Activated naive CD8-positive, alpha-beta T cell treated with anti-CD3 and anti-CD28 coated beads for 36 hours (primary cell): Measurements from ENCODE around the gene RTN4R. TPM values are rescaled to one million over a fixed set of nuclear protein-coding genes. Genes with fewer than 3 reads are reported as not detected.

Source experiments
- DNase-seq: peaks from one replicate; pipeline ENCODE4 v3.0.0; 2021
- H3K27ac Mint-ChIP-seq: one replicate; pipeline ENCODE4 v1.8.0; 2022; ENCODE audit warnings: mild to moderate bottlenecking, moderate library complexity, mixed read lengths
- H3K27me3 Mint-ChIP-seq: one replicate; pipeline ENCODE4 v1.8.0; 2022; ENCODE audit warnings: mild to moderate bottlenecking, mixed read lengths
- H3K36me3 Mint-ChIP-seq: one replicate; pipeline ENCODE4 v1.8.0; 2021; ENCODE audit warnings: mild to moderate bottlenecking, mixed read lengths
- H3K4me1 Mint-ChIP-seq: one replicate; pipeline ENCODE4 v1.8.0; 2021; ENCODE audit warnings: mixed read lengths
- H3K4me3 Mint-ChIP-seq: one replicate; pipeline ENCODE4 v1.8.0; 2022; ENCODE audit warnings: mild to moderate bottlenecking, moderate library complexity, mixed read lengths
- H3K9me3 Mint-ChIP-seq: one replicate; pipeline ENCODE4 v1.8.0; 2022; ENCODE audit warnings: mixed read lengths
- total RNA-seq, 2 experiments: library from RNA; stranded (reverse); gene quantifications; one replicate each; pipeline ENCODE4 v1.2.3, GENCODE V29; 2021

Gene RTN4R
- total RNA-seq, 2 experiments from 2014 or later: 3.2 to 3.5 TPM

DNA sequence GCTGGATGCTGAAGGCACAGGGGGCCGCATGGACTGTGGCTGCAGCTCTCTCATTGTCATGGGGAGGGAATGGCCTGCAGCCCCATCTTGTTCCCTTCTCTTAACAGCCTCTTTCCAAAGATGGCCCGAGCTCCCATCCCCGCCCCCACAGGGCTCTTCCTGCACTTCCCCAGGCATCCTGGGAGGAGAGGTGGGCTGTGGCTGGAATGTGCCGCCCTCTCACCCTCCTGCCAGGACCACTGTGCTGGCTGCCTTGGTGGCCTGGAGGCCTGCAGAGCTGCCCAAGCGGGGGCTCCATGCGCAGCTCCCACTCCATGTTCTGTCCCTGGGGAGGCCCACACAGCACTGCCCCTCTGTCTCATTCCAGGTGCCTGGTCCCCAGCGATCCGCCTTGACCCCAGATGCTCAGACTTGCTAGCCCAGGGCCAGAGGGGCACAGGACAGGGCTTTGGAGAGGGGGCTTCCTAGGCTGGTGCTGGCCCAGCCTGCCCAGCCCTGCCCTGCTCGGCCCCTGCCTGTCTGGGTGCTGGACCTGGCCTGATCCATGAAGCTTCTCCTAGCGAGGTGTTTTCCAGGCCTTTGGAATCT lies 56.6 kb downstream of the RTN4R start:
- Mint-ChIP-seq H3K36me3 (no peaks in the 10 kb centered on the region), H3K9me3 (no peaks in the 10 kb centered on the region), H3K27ac (no peak overlapping the region), H3K4me3 (no peak overlapping the region), H3K4me1 (peaks cover 10% of the 10 kb centered on the region), H3K27me3 (no peaks in the 10 kb centered on the region)
- DNase-seq: no peak

DNA sequence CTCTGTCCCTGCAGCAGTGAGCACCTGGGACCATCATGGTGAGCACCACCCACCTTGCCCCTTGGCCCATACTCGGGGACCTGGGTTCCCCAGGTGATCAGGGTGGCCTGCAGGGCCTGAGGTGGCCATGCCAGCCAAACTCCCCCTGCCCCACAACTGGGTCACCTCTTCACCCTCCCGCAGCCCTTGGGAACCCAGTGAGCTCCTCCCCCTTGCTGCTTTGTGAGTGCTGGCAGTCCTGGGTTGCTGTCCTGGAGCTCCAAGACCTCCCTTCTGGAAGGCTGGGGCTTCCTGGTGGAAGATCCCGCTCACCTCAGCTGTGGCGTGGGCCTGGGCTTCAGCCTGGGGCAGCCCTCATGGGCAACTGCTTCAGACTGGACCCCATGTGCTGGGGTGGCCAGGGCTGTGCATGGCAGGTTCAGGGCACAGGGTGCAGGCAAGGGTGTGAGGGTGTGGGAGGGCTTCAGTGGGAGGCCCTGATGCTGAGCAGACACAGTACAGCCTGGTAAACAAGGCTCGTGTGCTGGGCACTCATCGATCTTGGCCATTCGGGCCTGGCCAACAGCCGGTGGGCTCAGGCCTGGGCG lies 57.6 kb downstream of the RTN4R start:
- no peak for DNase-seq
- no peak overlapping the region for H3K27ac Mint-ChIP-seq
- peaks cover 15% of the 10 kb centered on the region for H3K4me1 Mint-ChIP-seq
- H3K27me3 Mint-ChIP-seq: no peaks in the 10 kb centered on the region
- no peak overlapping the region for H3K4me3 Mint-ChIP-seq
- no peaks in the 10 kb centered on the region for H3K9me3 Mint-ChIP-seq
- no peaks in the 10 kb centered on the region for H3K36me3 Mint-ChIP-seq

DNA sequence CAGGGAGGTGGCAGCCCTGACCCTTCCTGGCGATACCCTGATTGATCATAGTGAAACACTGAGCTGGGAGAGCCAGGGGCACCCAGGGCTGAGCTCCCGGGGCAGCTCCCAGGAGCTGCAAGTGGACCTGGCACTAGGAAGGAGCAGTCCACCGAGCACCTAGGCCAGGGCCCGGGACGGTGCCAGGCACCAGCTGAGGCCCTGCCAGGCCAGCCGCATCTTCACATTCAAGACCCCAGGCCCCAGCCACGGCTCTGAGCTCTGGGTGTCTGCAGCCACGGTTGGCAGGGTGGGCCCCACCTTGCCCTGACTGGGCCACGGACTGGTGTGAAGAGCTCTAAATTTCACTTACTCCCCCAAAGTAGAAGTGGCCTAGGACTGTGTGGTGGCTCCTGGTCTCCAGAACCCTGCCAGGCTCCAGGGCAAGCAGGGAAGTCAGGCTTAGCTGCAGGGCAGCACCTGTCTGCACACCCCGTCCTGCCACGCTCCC lies 58.3 kb downstream of the RTN4R start:
- H3K4me1 Mint-ChIP-seq: peaks cover 17% of the 10 kb centered on the region
- H3K9me3 Mint-ChIP-seq: no peaks in the 10 kb centered on the region
- no peak for DNase-seq
- H3K27ac Mint-ChIP-seq: no peak overlapping the region
- H3K4me3 Mint-ChIP-seq: no peak overlapping the region
- no peaks in the 10 kb centered on the region for H3K36me3 Mint-ChIP-seq
- no peaks in the 10 kb centered on the region for H3K27me3 Mint-ChIP-seq

DNA sequence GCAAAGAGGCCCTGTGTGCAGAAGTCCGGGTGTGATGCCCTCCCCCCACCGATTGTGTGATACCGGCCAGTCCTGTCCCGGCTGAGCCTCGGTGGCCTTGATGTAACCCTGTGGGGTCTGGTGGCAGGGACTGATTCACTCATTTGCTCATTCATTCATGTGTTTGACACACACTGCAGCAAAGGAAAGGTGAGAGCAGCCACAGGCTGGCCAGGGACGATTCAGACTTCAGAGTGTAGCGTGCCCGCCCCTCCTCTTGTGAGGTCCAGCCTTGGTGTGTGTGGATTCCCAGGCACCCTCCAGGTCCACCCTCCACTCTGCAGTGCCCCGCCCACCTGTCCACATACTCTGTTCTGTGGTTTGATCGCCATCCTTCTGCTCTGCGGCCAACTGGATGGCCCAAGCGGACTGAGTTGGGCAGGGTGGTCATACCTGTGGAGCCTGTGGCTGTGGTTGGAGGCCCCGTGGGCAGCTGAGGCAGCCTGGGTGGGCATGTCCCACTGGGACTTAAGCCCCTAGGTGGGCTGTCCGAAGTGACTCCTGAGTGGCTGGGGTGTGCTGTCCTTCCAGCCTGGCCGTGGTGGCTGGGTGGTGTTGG lies 59.3 kb downstream of the RTN4R start:
- no peak for DNase-seq
- H3K9me3 Mint-ChIP-seq: no peaks in the 10 kb centered on the region
- H3K36me3 Mint-ChIP-seq: no peaks in the 10 kb centered on the region
- H3K4me3 Mint-ChIP-seq: no peak overlapping the region
- H3K27ac Mint-ChIP-seq: no peak overlapping the region
- peaks cover 17% of the 10 kb centered on the region for H3K4me1 Mint-ChIP-seq
- H3K27me3 Mint-ChIP-seq: no peaks in the 10 kb centered on the region

DNA sequence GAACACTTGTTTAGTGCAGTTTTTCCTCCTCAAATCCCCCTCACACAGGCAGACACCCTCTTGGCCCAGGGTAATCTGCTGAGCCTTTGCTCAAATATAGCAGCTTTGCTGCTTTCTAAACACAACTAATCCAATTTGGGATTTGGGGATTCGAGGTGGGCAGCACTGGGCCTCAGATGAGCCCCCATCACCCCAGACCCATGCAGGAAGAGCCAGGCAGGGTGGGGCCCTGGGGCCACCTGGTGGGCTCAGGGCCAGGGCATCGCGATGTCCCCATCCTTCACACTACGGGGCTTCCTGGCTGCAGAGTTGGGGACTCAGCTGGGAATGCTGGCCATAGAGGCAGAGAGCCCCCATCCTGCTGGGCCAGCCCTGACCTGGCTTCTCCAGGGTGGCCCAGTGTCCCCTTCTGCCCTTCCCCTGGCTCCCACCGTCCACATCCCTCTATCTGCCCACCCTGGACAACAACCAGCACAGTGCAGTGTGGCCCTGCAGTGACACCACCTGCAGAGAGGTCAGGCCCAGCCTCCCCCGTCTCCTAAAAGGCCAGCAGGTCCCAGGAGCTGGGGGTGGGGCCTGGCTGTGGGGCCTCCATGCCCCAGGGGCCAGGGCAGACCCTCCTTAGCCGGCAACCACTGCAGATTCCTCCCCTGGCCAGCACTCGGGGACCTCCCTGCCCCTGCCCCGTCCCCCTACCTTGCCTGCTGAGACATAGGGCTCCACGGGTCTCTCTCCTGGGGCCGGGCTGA lies 60.7 kb downstream of the RTN4R start:
- H3K27ac Mint-ChIP-seq: peak overlapping the region; percentile 86
- no peaks in the 10 kb centered on the region for H3K9me3 Mint-ChIP-seq
- no peaks in the 10 kb centered on the region for H3K36me3 Mint-ChIP-seq
- H3K27me3 Mint-ChIP-seq: no peaks in the 10 kb centered on the region
- H3K4me1 Mint-ChIP-seq: peaks cover 17% of the 10 kb centered on the region
- DNase-seq: no peak
- peak overlapping the region; percentile 91 for H3K4me3 Mint-ChIP-seq

DNA sequence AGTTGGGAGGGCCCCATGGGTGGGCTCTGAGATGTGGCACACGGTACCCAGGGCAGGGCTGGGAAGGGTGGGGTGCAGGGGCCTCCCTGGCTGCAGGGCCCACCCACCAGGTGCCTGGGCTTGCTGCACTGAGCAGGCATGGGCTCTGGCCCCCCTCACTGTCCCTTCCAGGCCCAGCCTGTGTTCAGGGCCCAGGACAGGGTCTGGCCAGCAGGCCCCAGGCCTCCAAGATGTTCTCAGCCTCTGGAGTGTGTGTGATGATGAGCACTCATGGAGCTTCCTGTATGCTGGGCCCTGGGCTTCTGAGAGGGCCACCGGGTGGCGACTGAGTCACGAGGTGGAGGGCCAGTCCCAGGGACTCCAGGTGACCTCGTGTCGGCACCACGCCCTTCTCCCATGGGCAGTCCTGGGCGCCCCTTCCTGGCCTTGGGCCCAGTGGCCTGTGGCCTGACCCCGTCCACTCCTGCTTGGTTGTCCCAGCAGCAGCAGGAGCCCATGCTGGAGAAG lies 61.4 kb downstream of the RTN4R start:
- Mint-ChIP-seq H3K27ac (peak overlapping the region; percentile 86), H3K4me1 (peaks cover 17% of the 10 kb centered on the region), H3K27me3 (no peaks in the 10 kb centered on the region), H3K9me3 (no peaks in the 10 kb centered on the region), H3K4me3 (peak overlapping the region; percentile 91), H3K36me3 (no peaks in the 10 kb centered on the region)
- peak; percentile 14 for DNase-seq

DNA sequence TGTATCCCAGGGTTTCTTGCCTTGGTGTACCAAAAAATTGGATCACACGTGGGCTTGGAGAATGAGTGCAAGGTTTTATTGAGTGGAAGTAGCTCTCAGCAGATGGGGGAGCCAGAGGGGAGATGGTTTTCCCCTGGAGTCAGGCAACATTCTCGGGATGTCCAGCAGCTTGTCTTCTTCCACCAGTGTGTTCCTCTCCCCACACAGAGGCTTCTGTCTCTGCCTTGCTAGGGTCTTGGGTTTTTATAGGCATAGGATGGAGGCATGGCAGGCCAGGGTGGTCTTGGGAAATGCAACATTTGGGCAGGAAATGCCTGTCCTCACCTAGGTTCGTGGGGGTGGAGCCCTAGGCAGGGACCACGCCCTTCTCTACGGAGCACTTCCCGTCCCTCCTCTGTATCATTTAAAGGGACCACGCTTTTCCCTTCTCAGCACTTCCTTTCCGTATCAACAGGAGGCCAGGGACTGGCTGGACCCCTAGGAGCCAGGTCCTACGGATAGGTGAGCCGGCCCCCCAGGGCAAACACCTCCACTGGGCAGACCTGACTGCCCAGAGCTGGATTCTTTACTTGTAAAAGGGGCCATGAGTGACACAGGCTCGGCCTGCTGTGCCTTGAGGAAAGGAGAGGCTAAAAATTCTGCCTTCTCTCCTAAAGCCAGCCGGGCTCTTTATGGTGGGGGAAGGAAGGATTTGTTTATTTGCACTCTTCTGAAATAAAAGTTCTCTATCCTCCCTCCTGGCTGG lies 62.0 kb downstream of the RTN4R start:
- Mint-ChIP-seq H3K27ac (peak overlapping the region; percentile 86), H3K9me3 (no peaks in the 10 kb centered on the region), H3K4me1 (peaks cover 17% of the 10 kb centered on the region), H3K27me3 (no peaks in the 10 kb centered on the region), H3K36me3 (no peaks in the 10 kb centered on the region), H3K4me3 (peak overlapping the region; percentile 91)
- peak; percentile 72 for DNase-seq

DNA sequence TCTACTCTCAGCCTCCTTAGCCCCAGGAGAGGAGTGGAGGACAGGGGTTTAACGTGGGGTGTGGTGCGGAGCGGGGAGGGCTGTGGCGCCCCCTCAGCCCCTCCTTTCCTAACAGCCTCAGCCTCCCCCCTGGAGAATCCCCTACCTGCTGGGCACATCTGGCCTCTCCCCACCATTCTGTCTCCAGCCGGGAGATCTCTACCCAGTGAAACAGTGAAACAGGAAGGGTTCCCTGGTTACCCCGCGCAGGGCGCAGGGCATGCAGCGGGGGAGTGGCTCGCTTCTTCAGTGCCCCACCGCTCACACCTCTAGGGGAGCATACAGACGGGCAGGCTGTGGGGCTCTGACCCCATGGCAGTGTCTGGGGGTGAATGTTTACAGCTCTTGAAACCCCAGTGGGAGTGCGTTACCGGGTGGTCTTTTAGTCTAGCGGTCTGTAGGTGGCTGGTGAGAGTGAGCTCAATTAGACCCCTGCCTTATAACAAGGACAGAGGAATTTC lies 62.6 kb downstream of the RTN4R start:
- no peaks in the 10 kb centered on the region for H3K9me3 Mint-ChIP-seq
- peak overlapping the region; percentile 91 for H3K4me3 Mint-ChIP-seq
- no peaks in the 10 kb centered on the region for H3K27me3 Mint-ChIP-seq

DNA sequence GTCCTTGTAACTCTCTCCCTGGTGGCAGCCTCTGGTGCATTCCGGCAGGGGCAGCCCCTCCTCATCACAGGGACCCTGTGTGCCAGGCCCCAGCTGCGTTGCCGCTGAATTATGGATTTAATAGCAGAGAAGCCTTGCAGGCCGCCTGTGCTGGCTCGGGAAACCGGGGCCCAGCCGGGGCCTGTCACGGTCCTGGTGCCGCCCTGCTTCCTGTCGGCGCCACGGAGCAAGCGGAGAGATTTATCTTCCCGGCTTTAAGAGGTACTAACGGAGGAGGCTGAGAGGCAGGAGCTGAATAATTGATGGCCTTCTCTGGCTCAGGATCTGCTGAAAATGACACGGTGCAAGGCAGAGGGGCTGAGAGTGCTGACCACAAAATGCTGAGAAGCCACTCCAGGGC lies 63.3 kb downstream of the RTN4R start:
- no peak overlapping the region for H3K27ac Mint-ChIP-seq
- H3K9me3 Mint-ChIP-seq: no peaks in the 10 kb centered on the region
- no peaks in the 10 kb centered on the region for H3K36me3 Mint-ChIP-seq
- H3K4me1 Mint-ChIP-seq: peaks cover 17% of the 10 kb centered on the region
- H3K27me3 Mint-ChIP-seq: no peaks in the 10 kb centered on the region
- DNase-seq: no peak
- peak overlapping the region; percentile 22 for H3K4me3 Mint-ChIP-seq

More for the DNA sequence above, 62.6 kb downstream of the RTN4R start:
- peak overlapping the region; percentile 86 for H3K27ac Mint-ChIP-seq
- no peak for DNase-seq
- no peaks in the 10 kb centered on the region for H3K36me3 Mint-ChIP-seq
- H3K4me1 Mint-ChIP-seq: peaks cover 17% of the 10 kb centered on the region

DNA sequence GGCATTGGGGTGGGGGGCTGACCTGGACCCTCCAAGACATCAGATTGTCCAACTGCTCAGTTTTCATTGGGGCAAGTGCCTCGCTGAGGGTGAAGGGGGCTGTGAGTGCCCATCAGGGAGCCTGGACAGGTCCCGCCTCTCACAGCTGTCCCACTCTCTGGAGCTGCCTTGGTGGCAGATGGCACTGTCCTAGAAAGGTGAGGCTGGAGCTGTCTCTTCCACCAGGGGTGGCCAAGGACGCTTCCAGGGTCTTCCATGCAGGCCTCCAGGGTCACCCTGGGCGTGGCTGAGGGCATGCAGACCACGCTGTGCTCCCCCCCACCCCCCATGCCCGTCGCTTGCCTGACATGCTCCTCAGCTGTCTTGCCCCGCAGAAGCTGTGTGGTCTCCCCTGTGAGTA lies 63.8 kb downstream of the RTN4R start:
- H3K27me3 Mint-ChIP-seq: no peaks in the 10 kb centered on the region
- H3K4me3 Mint-ChIP-seq: no peak overlapping the region
- H3K36me3 Mint-ChIP-seq: no peaks in the 10 kb centered on the region
- H3K27ac Mint-ChIP-seq: no peak overlapping the region
- no peak for DNase-seq
- peaks cover 17% of the 10 kb centered on the region for H3K4me1 Mint-ChIP-seq
- no peaks in the 10 kb centered on the region for H3K9me3 Mint-ChIP-seq

DNA sequence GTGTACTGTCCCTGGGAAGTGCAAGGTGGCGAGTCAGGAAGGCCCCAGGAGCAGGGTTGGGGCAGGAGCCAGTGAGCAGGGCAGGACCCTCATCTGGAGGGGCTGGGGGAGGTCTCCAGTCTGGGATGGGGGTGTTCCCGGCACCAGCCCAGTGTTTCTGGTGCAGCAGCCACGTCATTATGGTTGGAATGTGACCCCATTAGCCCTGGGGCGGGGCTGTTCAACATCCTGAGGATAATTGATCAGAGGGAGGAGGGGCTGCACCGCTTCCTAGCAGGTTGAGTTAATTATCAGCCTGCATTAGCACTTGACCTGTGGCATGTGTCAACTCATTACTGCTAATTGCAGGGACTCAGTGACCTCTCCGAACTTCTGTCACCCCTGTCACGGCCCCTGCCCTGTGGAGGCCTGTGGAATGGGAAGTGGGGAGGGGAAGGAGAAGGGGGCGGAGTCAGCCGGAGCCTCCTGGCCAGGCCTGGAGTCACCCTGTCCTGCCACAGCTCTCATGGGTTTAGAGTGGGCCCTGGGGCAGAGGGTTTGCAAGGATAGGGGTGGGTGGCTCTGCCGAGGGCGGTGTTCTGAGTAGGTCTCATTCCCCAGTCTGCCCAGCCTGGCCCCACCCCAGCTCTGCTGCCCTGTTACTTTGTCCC lies 64.4 kb downstream of the RTN4R start:
- no peak for DNase-seq
- H3K9me3 Mint-ChIP-seq: no peaks in the 10 kb centered on the region
- no peaks in the 10 kb centered on the region for H3K27me3 Mint-ChIP-seq
- H3K27ac Mint-ChIP-seq: no peak overlapping the region
- no peak overlapping the region for H3K4me3 Mint-ChIP-seq
- no peaks in the 10 kb centered on the region for H3K36me3 Mint-ChIP-seq
- peaks cover 17% of the 10 kb centered on the region for H3K4me1 Mint-ChIP-seq

DNA sequence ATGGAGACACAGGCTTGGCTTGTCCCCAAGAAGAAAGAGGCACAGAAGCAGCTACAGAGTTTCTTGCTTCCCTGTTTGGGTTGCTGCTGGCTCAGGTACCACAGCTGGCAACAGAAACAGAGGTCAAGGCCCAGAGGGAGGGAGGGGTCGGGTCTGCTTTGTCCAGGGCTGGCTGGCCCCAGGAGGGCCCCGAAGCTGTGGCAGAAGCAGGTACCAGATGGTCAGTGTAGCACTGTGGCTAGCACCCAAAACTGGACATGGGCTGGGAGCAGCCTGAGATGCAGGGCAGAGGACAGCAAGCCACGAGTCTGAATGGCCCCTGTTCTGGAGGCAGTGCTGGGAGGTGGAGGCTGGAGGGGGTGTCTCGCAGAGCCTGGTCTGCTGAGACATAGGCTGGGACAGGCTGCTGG lies 65.0 kb downstream of the RTN4R start:
- Mint-ChIP-seq H3K36me3 (no peaks in the 10 kb centered on the region), H3K9me3 (no peaks in the 10 kb centered on the region), H3K27ac (no peak overlapping the region), H3K4me3 (no peak overlapping the region), H3K27me3 (no peaks in the 10 kb centered on the region), H3K4me1 (peaks cover 14% of the 10 kb centered on the region)
- no peak for DNase-seq

DNA sequence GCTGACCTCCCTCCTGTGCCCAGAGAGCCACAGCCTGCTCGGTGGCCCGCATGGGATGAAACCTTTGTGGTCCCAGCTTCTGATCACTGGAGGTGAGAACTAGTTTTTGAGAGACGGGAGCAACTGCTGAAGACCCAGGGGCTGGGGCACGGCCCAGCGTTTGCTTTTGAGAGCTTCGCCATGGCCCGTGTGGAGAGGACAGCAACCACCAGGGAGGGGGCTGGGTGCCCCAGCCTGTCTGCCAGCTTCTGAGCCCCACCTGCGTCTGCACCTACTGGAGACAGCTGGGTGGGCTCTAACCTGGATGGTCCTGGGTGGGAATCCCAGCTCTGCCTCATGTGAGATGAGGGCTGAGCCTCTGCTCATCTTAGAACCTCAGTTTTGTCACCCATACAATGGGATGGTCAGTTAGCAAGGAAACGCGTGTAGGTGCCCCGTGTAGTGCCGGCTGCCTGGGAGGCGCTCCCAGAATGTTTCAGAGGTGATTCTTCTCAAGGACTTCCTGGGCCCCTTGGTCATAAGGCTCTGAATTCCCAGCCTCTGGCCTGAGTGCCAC lies 66.2 kb downstream of the RTN4R start:
- no peak for DNase-seq
- H3K4me1 Mint-ChIP-seq: peaks cover 7% of the 10 kb centered on the region
- H3K36me3 Mint-ChIP-seq: no peaks in the 10 kb centered on the region
- H3K27ac Mint-ChIP-seq: no peak overlapping the region
- no peaks in the 10 kb centered on the region for H3K9me3 Mint-ChIP-seq
- H3K27me3 Mint-ChIP-seq: no peaks in the 10 kb centered on the region
- H3K4me3 Mint-ChIP-seq: no peak overlapping the region

DNA sequence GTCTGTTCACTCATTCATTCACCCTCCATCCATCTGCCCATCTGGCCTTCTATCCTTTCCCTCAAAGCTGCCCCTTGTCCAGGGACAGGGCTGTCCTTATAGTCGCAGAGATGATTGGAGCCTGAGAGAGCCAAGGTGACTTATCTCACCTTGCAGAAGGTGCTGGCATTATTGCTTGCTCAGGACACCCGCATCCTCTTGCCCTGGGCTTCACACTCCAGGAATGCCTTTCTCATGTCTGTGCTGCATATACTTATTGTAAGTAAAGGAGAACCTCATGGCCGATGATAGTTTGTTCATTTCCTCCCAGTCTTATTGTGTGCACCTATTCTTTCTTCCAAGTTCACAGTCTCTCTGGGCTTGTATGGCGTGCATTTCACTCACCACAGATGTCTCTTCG lies 68.2 kb downstream of the RTN4R start:
- Mint-ChIP-seq H3K4me1 (no peaks in the 10 kb centered on the region), H3K9me3 (no peaks in the 10 kb centered on the region), H3K27ac (no peak overlapping the region), H3K36me3 (no peaks in the 10 kb centered on the region), H3K27me3 (no peaks in the 10 kb centered on the region), H3K4me3 (no peak overlapping the region)
- DNase-seq: no peak
